ENCODE data around the gene PTPRJ.

GRCh38 chr11:48025293-48025983 is 45.1 kb downstream of the PTPRJ start:
- no peak for TF ChIP-seq CTCF (conservative IDR thresholded peaks at IDR 0.05; ENCODE audit: low read depth, low read length)
- no peak for TF ChIP-seq EZH2 (IDR thresholded peaks at IDR 0.05; ENCODE audit: borderline replicate concordance, low read depth, low read length, poor library complexity, severe bottlenecking)

All from A673 (cell line).